Tibial nerve (tissue), 4 donors: ENCODE measurements around the gene PLK5. TPM values are rescaled to one million over a fixed set of nuclear protein-coding genes. Genes with fewer than 3 reads are reported as not detected.

Experiments
- DNase-seq, 2 donors: peaks; one replicate each; pipeline ENCODE4 v3.0.0-alpha.2; 2019; ENCODE audit warnings: low spot score in 2 of 2
- H3K27ac ChIP-seq, 4 donors: fragments of 200-600 bp; sonication (generic) in 3 of 4; one replicate each; pipeline ENCODE4 v1.5.1; 2017 to 2019; ENCODE audit warnings: mild to moderate bottlenecking in 1 of 4
- H3K27me3 ChIP-seq, 2 donors: fragments of 200-600 bp; sonication (generic) in 1 of 2; one replicate each; pipeline versions ENCODE4 v1.5.1 to v1.6.0; 2017 to 2019
- H3K36me3 ChIP-seq, 3 donors: fragments of 200-600 bp; sonication (generic); one replicate each; pipeline ENCODE4 v1.5.1; 2018 to 2019
- H3K4me1 ChIP-seq, 4 donors: fragments of 200-600 bp; sonication (generic) in 3 of 4; one replicate each; pipeline ENCODE4 v1.5.1; 2017 to 2019
- H3K4me3 ChIP-seq, 4 donors: fragments of 200-600 bp; sonication (generic) in 3 of 4; one replicate each; pipeline ENCODE4 v1.5.1; 2017 to 2019; ENCODE audit warnings: mild to moderate bottlenecking in 1 of 4, moderate library complexity in 1 of 4
- H3K9me3 ChIP-seq, 4 donors: fragments of 200-600 bp; sonication (generic) in 3 of 4; one replicate each; pipeline ENCODE4 v1.5.1; 2017 to 2019
- CTCF ChIP-seq, 5 experiments: fragments of 200-600 bp in 3 of 5; fragments of 450-650 bp in 2 of 5; sonication (generic) in 3 of 5; IDR thresholded peaks; one replicate each; pipeline ENCODE4 v1.5.1; 2016 to 2019; ENCODE audit warnings: antibody characterized with exemption in 5 of 5, mild to moderate bottlenecking in 3 of 5, moderate library complexity in 2 of 5
- EP300 ChIP-seq, 2 donors: sonication (generic); formaldehyde crosslinking; IDR thresholded peaks; one replicate each; pipeline ENCODE4 v1.6.1; 2017; ENCODE audit warnings: antibody characterized with exemption in 2 of 2, mild to moderate bottlenecking in 1 of 2
- POLR2A ChIP-seq, 2 donors: fragments of 450-650 bp; IDR thresholded peaks; one replicate each; pipeline ENCODE4 v1.6.1; 2017; ENCODE audit warnings: antibody characterized with exemption in 2 of 2, mild to moderate bottlenecking in 2 of 2, moderate library complexity in 2 of 2
- WGBS, 2 donors: methylation state at CpG; one replicate each; pipeline ENCODE4 v1.1.5; 2018; 5-methylcytosine and 5-hydroxymethylcytosine counted together
- total RNA-seq, 4 donors: library from RNA; depleted of rRNA; stranded (reverse); fragments of >200 nt; gene quantifications; one replicate each; pipeline ENCODE4 v1.1.0, GENCODE V29; 2016

Gene PLK5
- total RNA-seq, 4 donors from 2014 or later, result 0.21 to 6.3 (median 1.1) TPM

GRCh38 chr19:1561236-1561842, 37.5 kb downstream of the PLK5 start:
- Histone ChIP-seq H3K27me3 (no peaks in the 10 kb centered on the region), H3K4me1 (peaks cover 0 to 27% (median 9%) of the 10 kb centered on the region in 4 donors), H3K36me3 (peaks cover 0 to 17% (median 0%) of the 10 kb centered on the region in 3 donors), H3K9me3 (no peaks in the 10 kb centered on the region), H3K4me3 (no peak overlapping the region), H3K27ac (peak overlapping the region in 2 of 4 donors; percentile 25 to 43)
- 80 to 89% methylated on average over 17 of the region's 17 CpGs for WGBS, 2 donors
- no peak for DNase-seq
- TF ChIP-seq EP300 (IDR thresholded peaks at IDR 0.05) (no peak), POLR2A (IDR thresholded peaks at IDR 0.05) (no peak)

GRCh38 chr19:1563251-1563650, 39.4 kb downstream of the PLK5 start:
- WGBS, 2 donors, result 92 to 94% methylated on average over 4 to 6 of the region's 6 CpGs
- Histone ChIP-seq H3K27ac (no peak overlapping the region), H3K36me3 (peaks cover 0 to 11% (median 0%) of the 10 kb centered on the region in 3 donors), H3K27me3 (no peaks in the 10 kb centered on the region), H3K4me3 (no peak overlapping the region), H3K9me3 (no peaks in the 10 kb centered on the region), H3K4me1 (peaks cover 0 to 29% (median 12%) of the 10 kb centered on the region in 4 donors)
- DNase-seq, result no peak
- TF ChIP-seq CTCF (IDR thresholded peaks at IDR 0.05), result no peak
- TF ChIP-seq POLR2A (IDR thresholded peaks at IDR 0.05), result no peak
- no peak for TF ChIP-seq EP300 (IDR thresholded peaks at IDR 0.05)

GRCh38 chr19:1566392-1567115, 42.7 kb downstream of the PLK5 start:
- WGBS, 2 donors, result 11 to 37% methylated on average over 5 to 22 of the region's 42 CpGs
- TF ChIP-seq EP300 (IDR thresholded peaks at IDR 0.05) (peak in 1 of 2 donors; percentile 84), CTCF (IDR thresholded peaks at IDR 0.05) (no peak), POLR2A (IDR thresholded peaks at IDR 0.05) (peak; percentile 53 to 77)
- peak; percentile 45 to 51 for DNase-seq

GRCh38 chr19:1567116-1567847, 43.4 kb downstream of the PLK5 start:
- 2% methylated on average over 31 of the region's 108 CpGs; no CpG with 5 or more reads in 1 of the 2 donors for WGBS, 2 donors
- TF ChIP-seq CTCF (IDR thresholded peaks at IDR 0.05) (no peak), POLR2A (IDR thresholded peaks at IDR 0.05) (no peak), EP300 (IDR thresholded peaks at IDR 0.05) (no peak)
- Histone ChIP-seq H3K27me3 (no peaks in the 10 kb centered on the region), H3K36me3 (peaks cover 0 to 5% (median 0%) of the 10 kb centered on the region in 3 donors), H3K4me1 (peaks cover 0 to 22% (median 18%) of the 10 kb centered on the region in 4 donors), H3K9me3 (no peaks in the 10 kb centered on the region), H3K27ac (peak overlapping the region; percentile 73 to 96 (median 88)), H3K4me3 (peak overlapping the region; percentile 48 to 94 (median 58))
- DNase-seq, result no peak

More at GRCh38 chr19:1566392-1567115, 42.7 kb downstream of the PLK5 start:
- Histone ChIP-seq H3K4me3 (peak overlapping the region; percentile 48 to 94 (median 58)), H3K9me3 (no peaks in the 10 kb centered on the region), H3K27me3 (no peaks in the 10 kb centered on the region), H3K27ac (peak overlapping the region; percentile 73 to 96 (median 88)), H3K4me1 (peaks cover 0 to 22% (median 18%) of the 10 kb centered on the region in 4 donors), H3K36me3 (peaks cover 0 to 11% (median 0%) of the 10 kb centered on the region in 3 donors)

GRCh38 chr19:1567848-1568227, 44.0 kb downstream of the PLK5 start:
- H3K27me3 ChIP-seq, result no peaks in the 10 kb centered on the region
- WGBS, 2 donors, result no CpG with 5 or more reads among the region's 73 CpGs
- H3K36me3 ChIP-seq, result no peaks in the 10 kb centered on the region
- H3K4me3 ChIP-seq, result peak overlapping the region in 2 of 4 donors; percentile 48 to 94
- peak overlapping the region in 1 of 4 donors; percentile 96 for H3K27ac ChIP-seq
- TF ChIP-seq EP300 (IDR thresholded peaks at IDR 0.05) (no peak), POLR2A (IDR thresholded peaks at IDR 0.05) (no peak), CTCF (IDR thresholded peaks at IDR 0.05) (no peak)
- no peaks in the 10 kb centered on the region for H3K9me3 ChIP-seq
- no peak for DNase-seq
- H3K4me1 ChIP-seq, result peaks cover 0 to 22% (median 18%) of the 10 kb centered on the region in 4 donors
